ENCODE measurements around the gene UBTD1. TPM values are rescaled to one million over a fixed set of nuclear protein-coding genes. Genes with fewer than 3 reads are reported as not detected.
"Not testable (repeated sequence)": the region's sequence is repeated elsewhere in the genome, so short reads cannot be mapped to it uniquely, and the experiment has no call there.

The UBTD1 gene
- total RNA-seq, 1 donor: 30.2 TPM

DNA sequence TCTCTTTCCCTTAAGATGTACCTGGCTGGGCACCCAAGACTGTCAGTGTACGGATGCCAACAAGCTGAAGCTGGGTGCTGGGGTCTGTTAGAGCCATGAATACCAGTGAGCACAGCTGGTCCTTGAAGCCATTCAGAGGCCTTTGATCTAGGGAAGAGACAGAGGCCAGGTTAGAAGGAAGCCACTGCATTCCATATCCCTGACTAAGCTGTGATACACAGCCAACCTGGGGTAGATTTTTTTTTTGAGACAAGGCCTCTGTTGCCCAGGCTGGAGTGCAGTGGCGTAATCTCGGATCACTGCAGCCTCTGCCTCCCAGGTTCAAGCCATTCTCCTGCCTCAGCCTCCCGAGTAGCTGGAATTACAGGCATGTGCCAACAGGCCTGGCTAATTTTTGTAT lies 32.0 kb upstream of the UBTD1 start:
- no peak overlapping the region for H3K4me3 ChIP-seq (ENCODE audit: low read depth, low read length)
- TF ChIP-seq, protein P1, sequence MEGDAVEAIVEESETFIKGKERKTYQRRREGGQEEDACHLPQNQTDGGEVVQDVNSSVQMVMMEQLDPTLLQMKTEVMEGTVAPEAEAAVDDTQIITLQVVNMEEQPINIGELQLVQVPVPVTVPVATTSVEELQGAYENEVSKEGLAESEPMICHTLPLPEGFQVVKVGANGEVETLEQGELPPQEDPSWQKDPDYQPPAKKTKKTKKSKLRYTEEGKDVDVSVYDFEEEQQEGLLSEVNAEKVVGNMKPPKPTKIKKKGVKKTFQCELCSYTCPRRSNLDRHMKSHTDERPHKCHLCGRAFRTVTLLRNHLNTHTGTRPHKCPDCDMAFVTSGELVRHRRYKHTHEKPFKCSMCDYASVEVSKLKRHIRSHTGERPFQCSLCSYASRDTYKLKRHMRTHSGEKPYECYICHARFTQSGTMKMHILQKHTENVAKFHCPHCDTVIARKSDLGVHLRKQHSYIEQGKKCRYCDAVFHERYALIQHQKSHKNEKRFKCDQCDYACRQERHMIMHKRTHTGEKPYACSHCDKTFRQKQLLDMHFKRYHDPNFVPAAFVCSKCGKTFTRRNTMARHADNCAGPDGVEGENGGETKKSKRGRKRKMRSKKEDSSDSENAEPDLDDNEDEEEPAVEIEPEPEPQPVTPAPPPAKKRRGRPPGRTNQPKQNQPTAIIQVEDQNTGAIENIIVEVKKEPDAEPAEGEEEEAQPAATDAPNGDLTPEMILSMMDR (IDR thresholded peaks at IDR 0.05; ENCODE audit: insufficient read depth, low read depth, low read length): no peak
- no peak for DNase-seq (ENCODE audit: low read depth)

DNA sequence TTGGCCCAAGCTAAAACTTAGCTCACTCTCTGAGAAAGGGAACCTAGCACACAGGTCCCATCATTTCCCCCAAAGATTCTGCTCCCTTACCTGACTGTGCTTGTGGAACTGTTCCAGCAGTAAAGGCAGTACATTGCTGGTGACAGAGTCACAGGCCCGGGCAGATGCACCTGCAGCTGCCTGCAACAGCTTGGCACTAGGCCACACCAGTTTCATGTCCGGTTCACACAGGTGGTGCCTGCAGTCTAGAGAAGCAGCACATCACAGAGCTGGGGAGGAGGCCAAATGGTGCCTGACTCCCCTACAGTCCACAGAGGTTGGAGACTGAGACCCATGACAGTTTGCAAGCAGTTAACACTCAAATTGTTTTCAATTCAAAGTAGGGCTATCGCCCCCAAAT lies 30.6 kb upstream of the UBTD1 start:
- TF ChIP-seq, protein P1 (IDR thresholded peaks at IDR 0.05; ENCODE audit: insufficient read depth, low read depth, low read length): no peak
- no peak for DNase-seq (ENCODE audit: low read depth)
- no peak overlapping the region for H3K4me3 ChIP-seq (ENCODE audit: low read depth, low read length)

DNA sequence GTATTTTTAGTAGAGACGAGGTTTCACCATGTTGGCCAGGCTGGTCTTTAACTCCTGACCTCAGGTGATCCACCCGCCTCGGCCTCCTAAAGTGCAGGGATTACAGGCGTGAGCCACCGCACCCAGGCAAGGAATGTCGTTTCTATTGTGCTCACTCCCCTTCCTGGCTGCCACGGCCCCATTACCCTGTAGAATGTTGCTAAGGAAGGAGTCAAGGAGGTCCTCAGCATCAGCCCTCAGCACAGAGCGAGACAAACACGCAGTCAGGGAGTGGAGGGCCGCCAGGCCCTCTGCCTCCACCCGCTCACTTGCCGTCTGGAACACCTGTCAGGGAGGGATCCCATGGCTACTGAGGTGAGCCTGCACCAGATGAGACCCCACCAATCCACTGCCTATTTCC lies 29.9 kb upstream of the UBTD1 start:
- not testable (repeated sequence) for DNase-seq (ENCODE audit: low read depth)

DNA sequence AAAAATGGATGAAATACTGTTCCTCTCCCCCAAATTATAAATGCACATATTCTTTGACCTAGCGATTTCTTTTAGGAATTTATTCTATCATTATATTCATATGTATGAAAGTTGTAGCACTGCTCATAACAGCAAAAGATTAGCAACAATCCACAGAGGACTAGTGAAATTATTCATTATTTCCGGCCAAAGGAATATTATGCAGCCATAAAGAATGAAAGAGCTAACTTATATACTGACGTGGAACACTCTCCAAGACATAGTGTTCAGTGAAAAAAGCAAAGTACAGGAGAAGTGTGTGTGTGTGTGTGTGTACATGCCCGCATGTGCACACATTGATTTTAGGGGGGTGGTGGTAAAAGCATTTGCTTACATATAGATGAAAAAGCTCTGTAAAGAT lies 23.8 kb upstream of the UBTD1 start:
- no peak for DNase-seq (ENCODE audit: low read depth)
- TF ChIP-seq, protein P1 (IDR thresholded peaks at IDR 0.05; ENCODE audit: insufficient read depth, low read depth, low read length): no peak
- no peak overlapping the region for H3K4me3 ChIP-seq (ENCODE audit: low read depth, low read length)

More for the DNA sequence above, 29.9 kb upstream of the UBTD1 start:
- not testable (repeated sequence) for H3K4me3 ChIP-seq (ENCODE audit: low read depth, low read length)

DNA sequence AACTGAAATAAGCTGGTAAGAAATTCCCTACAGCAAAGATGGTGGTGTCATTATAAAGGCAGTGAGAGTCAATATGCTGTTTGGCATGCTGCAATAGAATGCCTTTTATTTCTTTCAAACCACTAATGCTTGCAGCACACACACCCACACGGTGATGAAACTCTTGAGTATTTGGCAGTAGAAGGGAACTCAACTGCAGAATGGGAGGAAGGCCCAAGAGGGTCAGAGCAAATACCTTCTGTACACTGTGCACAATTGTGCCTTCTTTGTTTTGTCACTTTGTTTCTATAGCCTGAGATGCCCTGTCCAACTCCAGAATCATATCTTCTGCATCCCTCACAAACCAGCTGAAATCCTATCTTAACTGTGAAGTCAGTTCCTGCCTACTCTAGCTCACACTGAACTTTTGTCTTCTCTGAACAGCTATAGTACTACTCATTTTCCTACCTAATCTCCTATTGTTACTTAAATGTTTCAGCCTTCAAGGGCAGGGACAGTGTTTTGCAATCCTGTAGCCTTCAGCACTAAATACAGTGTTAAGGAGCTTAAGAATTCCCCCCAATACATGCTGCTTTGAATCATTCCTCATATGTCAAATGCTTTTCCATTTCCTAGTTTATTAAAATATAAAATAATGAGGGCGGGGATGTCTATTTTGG lies 22.7 kb upstream of the UBTD1 start:
- DNase-seq (ENCODE audit: low read depth): peak; percentile 65
- H3K4me3 ChIP-seq (ENCODE audit: low read depth, low read length): no peak overlapping the region
- TF ChIP-seq, protein P1 (IDR thresholded peaks at IDR 0.05; ENCODE audit: insufficient read depth, low read depth, low read length): no peak

DNA sequence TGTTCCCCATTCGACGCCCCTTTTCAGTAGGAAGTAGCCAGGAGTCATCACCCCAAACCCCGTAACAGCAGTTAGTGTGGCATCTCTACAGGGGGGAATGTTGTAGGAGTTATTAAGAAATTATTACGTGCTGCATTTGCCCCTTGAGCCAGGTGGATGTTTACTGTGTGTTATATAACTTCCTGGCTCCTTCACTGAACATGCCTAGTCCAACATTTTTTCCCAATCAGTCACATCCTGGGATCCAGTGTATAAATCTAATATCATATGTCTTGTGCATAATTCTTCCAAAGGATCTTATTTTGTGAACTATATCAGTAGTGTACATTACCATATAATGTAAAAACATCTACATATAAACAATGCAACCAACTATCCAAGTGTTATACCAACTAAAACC lies 19.3 kb upstream of the UBTD1 start:
- not testable (repeated sequence) for H3K4me3 ChIP-seq (ENCODE audit: low read depth, low read length); DNase-seq (ENCODE audit: low read depth)

DNA sequence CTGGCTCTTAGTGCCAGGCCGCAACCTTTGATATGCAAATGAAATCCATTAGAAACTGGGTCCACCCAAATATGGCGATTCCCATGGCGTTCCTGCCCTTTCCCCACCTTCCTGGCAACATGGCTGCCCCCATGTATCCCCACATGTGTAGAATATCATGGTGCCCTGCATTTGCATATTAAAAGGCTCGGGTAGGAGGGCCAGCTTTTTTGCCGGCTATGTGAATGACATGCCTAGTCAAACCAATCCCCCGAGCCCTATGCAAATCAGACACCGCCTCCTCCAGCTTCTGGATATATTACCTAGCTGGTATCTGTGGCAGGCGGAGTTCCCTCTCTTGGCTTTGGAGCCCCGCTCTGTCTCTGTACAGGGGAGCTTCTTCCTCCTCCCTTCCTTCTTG lies 18.8 kb upstream of the UBTD1 start:
- H3K4me3 ChIP-seq (ENCODE audit: low read depth, low read length): no peak overlapping the region
- TF ChIP-seq, protein P1 (IDR thresholded peaks at IDR 0.05; ENCODE audit: insufficient read depth, low read depth, low read length): no peak
- DNase-seq (ENCODE audit: low read depth): no peak

DNA sequence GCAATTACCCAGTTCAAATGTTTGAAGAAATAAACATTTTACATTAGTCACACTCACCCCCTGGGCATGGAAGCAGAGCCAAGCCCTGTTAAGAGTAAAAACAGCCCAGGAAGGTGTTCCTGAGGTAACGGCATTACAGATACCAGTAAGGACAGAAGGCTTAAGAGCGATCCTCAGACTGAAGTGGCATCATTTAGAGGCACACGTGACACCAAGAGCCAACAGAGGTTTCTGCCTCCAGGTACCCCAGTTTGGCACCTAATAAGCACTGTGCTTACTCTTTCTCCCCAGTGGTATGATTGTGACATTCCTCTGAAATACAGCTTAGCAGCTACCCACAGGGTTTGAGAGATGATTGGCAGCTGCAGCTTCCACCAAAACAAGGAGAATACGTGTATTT lies 17.7 kb upstream of the UBTD1 start:
- TF ChIP-seq, protein P1 (IDR thresholded peaks at IDR 0.05; ENCODE audit: insufficient read depth, low read depth, low read length): no peak
- no peak overlapping the region for H3K4me3 ChIP-seq (ENCODE audit: low read depth, low read length)
- DNase-seq (ENCODE audit: low read depth): no peak

All from fibroblast of villous mesenchyme (primary cell).